SK-N-SH (cell line): ENCODE data around the gene ASB7. TPM values are rescaled to one million over a fixed set of nuclear protein-coding genes. Genes with fewer than 3 reads are reported as not detected.

Source experiments
- CTCF ChIA-PET: fragments of 300-600, 350-600 bp; formaldehyde crosslinking; extraction: SDS; loops from one replicate; lab custom pipeline; 2021; lab: Yijun Ruan, JAX
- POLR2A ChIA-PET: fragments of 350-600 bp; sonication (Branson Sonifier 250); formaldehyde crosslinking; extraction: SDS; loops from one replicate; lab custom pipeline; 2020; ENCODE audit warnings: antibody characterized with exemption, inconsistent platforms; lab: Yijun Ruan, JAX
- DNase-seq: peaks from one replicate; pipeline ENCODE4 v3.0.0; 2012
- H2AFZ ChIP-seq: fragments of 200-600 bp; sonication (generic); 2 replicates; pipeline ENCODE4 v1.8.1; 2016; ENCODE audit warnings: antibody characterized with exemption, mild to moderate bottlenecking, low read depth
- H3F3A ChIP-seq: fragments of 200-600 bp; sonication (generic); replicated peaks from 2 replicates; pipeline ENCODE3; 2016; ENCODE audit warnings: antibody characterized with exemption, mild to moderate bottlenecking; ENCODE audit not compliant: insufficient read depth
- H3K27ac ChIP-seq, 2 experiments: fragments of 200-500 bp in 1 of 2; fragments of 200-600 bp in 1 of 2; sonication (Bioruptor generic) in 1 of 2; sonication (generic), shearing (Covaris generic) in 1 of 2; 2 replicates each; pipeline versions ENCODE4 v1.5.1 to v1.6.1; 2014 to 2016; ENCODE audit warnings: low read depth in 2 of 2, inconsistent platforms in 1 of 2, low read length in 1 of 2, mild to moderate bottlenecking in 1 of 2, mixed read lengths in 1 of 2
- H3K27me3 ChIP-seq: fragments of 200-600 bp; sonication (generic), shearing (Covaris generic); 2 replicates; pipeline ENCODE4 v1.6.1; 2016; ENCODE audit warnings: mixed run types; ENCODE audit not compliant: insufficient read depth
- H3K36me3 ChIP-seq, 2 experiments: fragments of 200-500 bp in 1 of 2; fragments of 200-600 bp in 1 of 2; sonication (Bioruptor generic) in 1 of 2; sonication (generic) in 1 of 2; replicated peaks in 1 of 2; 2 replicates each; pipeline versions ENCODE3 to v1.5.1; 2014 to 2016; ENCODE audit warnings: low read length in 1 of 2, mild to moderate bottlenecking in 1 of 2; ENCODE audit not compliant: insufficient read depth in 2 of 2, control insufficient read depth in 1 of 2
- H3K4me1 ChIP-seq, 2 experiments: fragments of 200-500 bp in 1 of 2; fragments of 200-600 bp in 1 of 2; sonication (Bioruptor generic) in 1 of 2; sonication (generic), shearing (Covaris generic) in 1 of 2; 2 replicates each; pipeline versions ENCODE4 v1.5.1 to v1.6.1; 2014 to 2016; ENCODE audit warnings: low read depth in 1 of 2, low read length in 1 of 2, mixed run types in 1 of 2; ENCODE audit not compliant: insufficient read depth in 2 of 2, control insufficient read depth in 1 of 2
- H3K4me2 ChIP-seq: fragments of 200-600 bp; sonication (generic), shearing (Covaris generic); 2 replicates; pipeline ENCODE4 v1.6.1; 2017; ENCODE audit warnings: mixed run types
- H3K4me3 ChIP-seq, 2 experiments: fragments of 200-500 bp in 1 of 2; fragments of 200-600 bp in 1 of 2; sonication (Bioruptor generic) in 1 of 2; sonication (generic), shearing (Covaris generic) in 1 of 2; 2 replicates each; pipeline versions ENCODE4 v1.5.1 to v1.8.1; 2014 to 2016; ENCODE audit warnings: low read depth in 2 of 2, inconsistent platforms in 1 of 2, low read length in 1 of 2, mild to moderate bottlenecking in 1 of 2, mixed read lengths in 1 of 2, moderate library complexity in 1 of 2
- H3K79me2 ChIP-seq: fragments of 200-600 bp; sonication (generic); 2 replicates; pipeline ENCODE4 v1.8.1; 2017; ENCODE audit warnings: mild to moderate bottlenecking; ENCODE audit not compliant: insufficient read depth
- H3K9ac ChIP-seq: fragments of 200-600 bp; sonication (generic); 2 replicates; pipeline ENCODE4 v1.6.1; 2017; ENCODE audit warnings: mixed run types
- H3K9me2 ChIP-seq: fragments of 200-600 bp; sonication (generic); 2 replicates; pipeline ENCODE4 v1.6.1; 2017; ENCODE audit warnings: mixed run types
- H3K9me3 ChIP-seq: fragments of 200-600 bp; sonication (generic); 2 replicates; pipeline ENCODE4 v1.6.1; 2017; ENCODE audit warnings: mixed run types, mild to moderate bottlenecking, moderate library complexity
- H4K20me1 ChIP-seq: fragments of 200-600 bp; sonication (generic); 2 replicates; pipeline ENCODE4 v1.6.1; 2017; ENCODE audit warnings: mild to moderate bottlenecking, mixed run types; ENCODE audit not compliant: insufficient read depth
- EP300 ChIP-seq, 2 experiments: IDR thresholded peaks; 2 replicates each; pipeline versions ENCODE4 v1.4.0 to v1.6.1; 2012; ENCODE audit warnings: borderline replicate concordance in 1 of 2, low read depth in 1 of 2, low read length in 1 of 2
- FOSL2 ChIP-seq: IDR thresholded peaks from 2 replicates; pipeline ENCODE4 v1.4.0; 2012; ENCODE audit warnings: low read depth, mild to moderate bottlenecking, moderate library complexity, borderline replicate concordance
- FOXM1 ChIP-seq: IDR thresholded peaks from 2 replicates; pipeline ENCODE4 v1.4.0; 2012; ENCODE audit warnings: low read depth, mild to moderate bottlenecking
- GABPA ChIP-seq: IDR thresholded peaks from 2 replicates; pipeline ENCODE4 v1.4.0; 2012; ENCODE audit warnings: low read depth, mild to moderate bottlenecking
- GATA2 ChIP-seq: sonication (generic); formaldehyde crosslinking; IDR thresholded peaks from 2 replicates; pipeline ENCODE4 v1.5.0; 2020; ENCODE audit warnings: mild to moderate bottlenecking, missing genetic modification reagents
- JUND ChIP-seq: IDR thresholded peaks from 2 replicates; pipeline ENCODE4 v1.4.0; 2012
- MXI1 ChIP-seq: IDR thresholded peaks from 2 replicates; pipeline ENCODE4 v1.6.1; 2012; ENCODE audit warnings: mild to moderate bottlenecking, low read depth, low read length, improper control_type of control experiment
- POLR2AphosphoS5 ChIP-seq: IDR thresholded peaks from 2 replicates; pipeline ENCODE4 v1.6.1; 2012; ENCODE audit warnings: low read depth, low read length
- RAD21 ChIP-seq: IDR thresholded peaks from 2 replicates; pipeline ENCODE4 v1.6.1; 2012; ENCODE audit warnings: mild to moderate bottlenecking, low read length
- SIN3A ChIP-seq: IDR thresholded peaks from 2 replicates; pipeline ENCODE4 v1.6.1; 2012; ENCODE audit warnings: low read depth, mild to moderate bottlenecking, low read length, moderate library complexity, borderline replicate concordance
- TCF12 ChIP-seq: IDR thresholded peaks from 2 replicates; pipeline ENCODE4 v1.4.0; 2012
- TEAD4 ChIP-seq: IDR thresholded peaks from 2 replicates; pipeline ENCODE4 v1.4.0; 2012; ENCODE audit warnings: mild to moderate bottlenecking, borderline replicate concordance; ENCODE audit not compliant: insufficient read depth
- WGBS: methylation state at CpG from one replicate; pipeline ENCODE4 v1.1.6; 2017; ENCODE audit warnings: low lambda C conversion rate; 5-methylcytosine and 5-hydroxymethylcytosine counted together
- polyA plus RNA-seq, 3 experiments: library from polyadenylated mRNA; depleted of rRNA; stranded (reverse); fragments of >200 nt; gene quantifications; 2 replicates each; pipeline ENCODE4 v1.2.3, GENCODE V29; 2012
- TF ChIP-seq, protein P1 (sequence below): IDR thresholded peaks from 2 replicates; pipeline ENCODE4 v1.4.0; 2012; ENCODE audit warnings: low read depth, borderline replicate concordance
- TF ChIP-seq, protein P2 (sequence below): IDR thresholded peaks from 2 replicates; pipeline ENCODE4 v1.6.1; 2012; ENCODE audit warnings: mild to moderate bottlenecking, low read depth, low read length, moderate library complexity
- TF ChIP-seq, protein P3 (sequence below): fragments of 150-350 bp; IDR thresholded peaks from 2 replicates; pipeline ENCODE4 v1.6.1; 2017; ENCODE audit warnings: antibody characterized with exemption, low read length, low read depth, borderline replicate concordance
- TF ChIP-seq, protein P4 (sequence below): IDR thresholded peaks from 2 replicates; pipeline ENCODE4 v1.4.0; 2012; ENCODE audit warnings: low read depth

Gene ASB7
- polyA plus RNA-seq, 1 of the 3 experiments (the other 2 are of a cell fraction): 6.1 TPM

DNA sequence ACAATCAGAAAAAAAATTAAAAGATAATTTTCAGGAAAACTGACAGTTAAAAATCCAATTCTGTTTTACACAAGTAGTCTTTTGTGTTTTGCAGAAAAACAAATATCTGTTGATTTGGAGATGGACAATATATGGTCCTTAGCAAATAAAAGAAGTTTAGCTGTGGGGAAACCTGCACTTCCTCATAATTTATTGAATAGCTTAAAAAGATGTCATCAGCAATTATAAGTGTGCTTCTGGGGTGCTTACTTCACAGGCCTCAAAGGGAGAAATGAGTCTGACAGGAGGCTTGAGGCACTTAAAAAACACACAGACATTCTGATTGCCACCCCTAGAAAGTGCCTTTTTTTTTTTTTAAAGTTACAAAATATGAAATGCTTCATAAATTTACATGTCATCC is 42.1 kb upstream of the ASB7 start:
- Histone ChIP-seq H3K27ac (no peak overlapping the region), H3K4me3 (no peak overlapping the region), H3K36me3 (no peaks in the 10 kb centered on the region), H3K79me2 (no peaks in the 10 kb centered on the region), H3K9me2 (no peaks in the 10 kb centered on the region), H2AFZ (no peak overlapping the region), H3K4me2 (no peak overlapping the region), H3F3A (no peaks in the 10 kb centered on the region), H3K9ac (no peak overlapping the region), H3K27me3 (no peaks in the 10 kb centered on the region), H3K4me1 (no peaks in the 10 kb centered on the region), H4K20me1 (no peaks in the 10 kb centered on the region), H3K9me3 (no peaks in the 10 kb centered on the region)
- CTCF ChIA-PET: interaction anchor here (1.3 kb wide), 1 partner anchor 12 kb away, joined by 4 read pairs; no protein-coding TSS in a partner anchor
- DNase-seq: no peak
- TF ChIP-seq GATA2 (CRISPR knock-in tag) (no peak), TEAD4 (no peak), SIN3A (no peak), RAD21 (no peak), GABPA (no peak), POLR2AphosphoS5 (no peak), JUND (no peak), TCF12 (no peak), MXI1 (no peak)
- TF ChIP-seq, protein P1, sequence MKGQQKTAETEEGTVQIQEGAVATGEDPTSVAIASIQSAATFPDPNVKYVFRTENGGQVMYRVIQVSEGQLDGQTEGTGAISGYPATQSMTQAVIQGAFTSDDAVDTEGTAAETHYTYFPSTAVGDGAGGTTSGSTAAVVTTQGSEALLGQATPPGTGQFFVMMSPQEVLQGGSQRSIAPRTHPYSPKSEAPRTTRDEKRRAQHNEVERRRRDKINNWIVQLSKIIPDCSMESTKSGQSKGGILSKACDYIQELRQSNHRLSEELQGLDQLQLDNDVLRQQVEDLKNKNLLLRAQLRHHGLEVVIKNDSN: no peak
- TF ChIP-seq, protein P2, sequence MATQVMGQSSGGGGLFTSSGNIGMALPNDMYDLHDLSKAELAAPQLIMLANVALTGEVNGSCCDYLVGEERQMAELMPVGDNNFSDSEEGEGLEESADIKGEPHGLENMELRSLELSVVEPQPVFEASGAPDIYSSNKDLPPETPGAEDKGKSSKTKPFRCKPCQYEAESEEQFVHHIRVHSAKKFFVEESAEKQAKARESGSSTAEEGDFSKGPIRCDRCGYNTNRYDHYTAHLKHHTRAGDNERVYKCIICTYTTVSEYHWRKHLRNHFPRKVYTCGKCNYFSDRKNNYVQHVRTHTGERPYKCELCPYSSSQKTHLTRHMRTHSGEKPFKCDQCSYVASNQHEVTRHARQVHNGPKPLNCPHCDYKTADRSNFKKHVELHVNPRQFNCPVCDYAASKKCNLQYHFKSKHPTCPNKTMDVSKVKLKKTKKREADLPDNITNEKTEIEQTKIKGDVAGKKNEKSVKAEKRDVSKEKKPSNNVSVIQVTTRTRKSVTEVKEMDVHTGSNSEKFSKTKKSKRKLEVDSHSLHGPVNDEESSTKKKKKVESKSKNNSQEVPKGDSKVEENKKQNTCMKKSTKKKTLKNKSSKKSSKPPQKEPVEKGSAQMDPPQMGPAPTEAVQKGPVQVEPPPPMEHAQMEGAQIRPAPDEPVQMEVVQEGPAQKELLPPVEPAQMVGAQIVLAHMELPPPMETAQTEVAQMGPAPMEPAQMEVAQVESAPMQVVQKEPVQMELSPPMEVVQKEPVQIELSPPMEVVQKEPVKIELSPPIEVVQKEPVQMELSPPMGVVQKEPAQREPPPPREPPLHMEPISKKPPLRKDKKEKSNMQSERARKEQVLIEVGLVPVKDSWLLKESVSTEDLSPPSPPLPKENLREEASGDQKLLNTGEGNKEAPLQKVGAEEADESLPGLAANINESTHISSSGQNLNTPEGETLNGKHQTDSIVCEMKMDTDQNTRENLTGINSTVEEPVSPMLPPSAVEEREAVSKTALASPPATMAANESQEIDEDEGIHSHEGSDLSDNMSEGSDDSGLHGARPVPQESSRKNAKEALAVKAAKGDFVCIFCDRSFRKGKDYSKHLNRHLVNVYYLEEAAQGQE: no peak
- TF ChIP-seq, protein P3, sequence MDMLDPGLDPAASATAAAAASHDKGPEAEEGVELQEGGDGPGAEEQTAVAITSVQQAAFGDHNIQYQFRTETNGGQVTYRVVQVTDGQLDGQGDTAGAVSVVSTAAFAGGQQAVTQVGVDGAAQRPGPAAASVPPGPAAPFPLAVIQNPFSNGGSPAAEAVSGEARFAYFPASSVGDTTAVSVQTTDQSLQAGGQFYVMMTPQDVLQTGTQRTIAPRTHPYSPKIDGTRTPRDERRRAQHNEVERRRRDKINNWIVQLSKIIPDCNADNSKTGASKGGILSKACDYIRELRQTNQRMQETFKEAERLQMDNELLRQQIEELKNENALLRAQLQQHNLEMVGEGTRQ: no peak
- POLR2A ChIA-PET: no interaction called here

DNA sequence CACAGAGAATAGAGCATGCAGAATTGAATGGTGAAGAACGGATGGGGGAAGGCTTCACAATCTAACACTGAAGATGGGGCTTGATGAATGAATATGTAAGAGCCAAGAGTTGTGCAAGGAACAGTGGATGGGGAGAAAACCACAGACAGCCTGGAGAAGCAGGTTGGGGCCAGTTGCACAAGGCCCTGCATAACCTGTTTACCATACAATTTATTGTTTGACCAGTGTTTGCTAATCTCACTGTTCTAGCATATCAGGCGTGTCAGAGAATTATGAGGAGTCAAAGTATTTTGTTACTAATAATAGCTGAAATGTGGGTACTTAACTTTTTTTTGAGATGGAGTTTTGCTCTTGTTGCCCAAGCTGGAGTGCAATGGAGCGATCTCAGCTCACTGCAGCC is 36.8 kb upstream of the ASB7 start:
- peaks cover 6 to 22% of the 10 kb centered on the region in 2 experiments for H3K36me3 ChIP-seq
- DNase-seq: no peak
- no peaks in the 10 kb centered on the region for H3K79me2 ChIP-seq
- H3K27me3 ChIP-seq: no peaks in the 10 kb centered on the region
- ChIA-PET CTCF (interaction anchor here (1.2 to 3.4 kb wide), 2 partner anchors 24 to 215 kb away, joined by 4 to 17 read pairs; no protein-coding TSS in a partner anchor), POLR2A (no interaction called here)
- H3K9ac ChIP-seq: no peak overlapping the region
- no peak overlapping the region for H3K4me2 ChIP-seq
- no peaks in the 10 kb centered on the region for H3K4me1 ChIP-seq
- H3F3A ChIP-seq: no peaks in the 10 kb centered on the region
- no peaks in the 10 kb centered on the region for H3K9me2 ChIP-seq
- H3K4me3 ChIP-seq: no peak overlapping the region
- H3K27ac ChIP-seq: no peak overlapping the region
- no peaks in the 10 kb centered on the region for H3K9me3 ChIP-seq
- TF ChIP-seq FOXM1: no peak
- no peak for TF ChIP-seq EP300 (IDR thresholded peaks at IDR 0.05; ENCODE audit: borderline replicate concordance in 1 of 2, low read depth in 1 of 2, low read length in 1 of 2)
- TF ChIP-seq FOSL2: no peak
- TF ChIP-seq, protein P4, sequence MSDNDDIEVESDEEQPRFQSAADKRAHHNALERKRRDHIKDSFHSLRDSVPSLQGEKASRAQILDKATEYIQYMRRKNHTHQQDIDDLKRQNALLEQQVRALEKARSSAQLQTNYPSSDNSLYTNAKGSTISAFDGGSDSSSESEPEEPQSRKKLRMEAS: no peak
- no peak for TF ChIP-seq JUND
- H2AFZ ChIP-seq: no peak overlapping the region
- no peaks in the 10 kb centered on the region for H4K20me1 ChIP-seq
- WGBS: 94% methylated on average over 3 of the region's 3 CpGs
